ENCODE data around the gene CPAMD8. TPM values are rescaled to one million over a fixed set of nuclear protein-coding genes. Genes with fewer than 3 reads are reported as not detected.

The CPAMD8 gene
- total RNA-seq, 1 donor from 2014 or later, result 16.3 TPM

- H3F3A ChIP-seq (ENCODE audit: low read depth), result peaks cover 47% of the 10 kb centered on the region
- no peak for TF ChIP-seq CTCF (IDR thresholded peaks at IDR 0.05)
- TF ChIP-seq EZH2phosphoT487 (IDR thresholded peaks at IDR 0.05), result no peak
- no peak for TF ChIP-seq EZH2 (IDR thresholded peaks at IDR 0.05)
- no peak overlapping the region for H2AFZ ChIP-seq (replicated peaks)
- Mint-ChIP-seq H3K4me3 (no peak overlapping the region), H3K27me3 (ENCODE audit: insufficient read depth, low read depth) (peaks cover 12% of the 10 kb centered on the region), H3K9me3 (no peaks in the 10 kb centered on the region), H3K27ac (peak overlapping the region; percentile 24), H3K4me1 (peaks cover 39% of the 10 kb centered on the region), H3K36me3 (peaks cover 6% of the 10 kb centered on the region)
- H3K9me3 ChIP-seq (ENCODE audit: low read depth), result no peaks in the 10 kb centered on the region
- no peaks in the 10 kb centered on the region for H3K27me3 ChIP-seq
- DNase-seq (ENCODE audit: low spot score), result peak; percentile 30
- no peaks in the 10 kb centered on the region for H3K79me2 ChIP-seq (ENCODE audit: low read depth)
- peaks cover 38% of the 10 kb centered on the region for H3K4me1 ChIP-seq
- H3K4me3 ChIP-seq, result no peak overlapping the region
- peak overlapping the region; percentile 44 for H3K27ac ChIP-seq
- H3K36me3 ChIP-seq, result peaks cover 2% of the 10 kb centered on the region
- peak overlapping the region; percentile 58 for H3K4me2 ChIP-seq
- no peak overlapping the region for H3K9ac ChIP-seq
- H4K20me1 ChIP-seq (ENCODE audit: low read depth), result no peaks in the 10 kb centered on the region
Measured at GRCh38 chr19:17045907-17046502, 19.4 kb upstream of the CPAMD8 start.

GRCh38 chr19:17043744-17044143, 17.1 kb upstream of the CPAMD8 start:
- Mint-ChIP-seq H3K27ac (no peak overlapping the region), H3K4me3 (no peak overlapping the region), H3K4me1 (peaks cover 28% of the 10 kb centered on the region), H3K36me3 (peaks cover 2% of the 10 kb centered on the region), H3K27me3 (ENCODE audit: insufficient read depth, low read depth) (peaks cover 16% of the 10 kb centered on the region), H3K9me3 (no peaks in the 10 kb centered on the region)
- no peaks in the 10 kb centered on the region for H3K27me3 ChIP-seq
- DNase-seq (ENCODE audit: low spot score), result peak; percentile 79
- no peak overlapping the region for H3K4me3 ChIP-seq
- peak overlapping the region; percentile 54 for H3K27ac ChIP-seq
- H3F3A ChIP-seq (ENCODE audit: low read depth), result peaks cover 47% of the 10 kb centered on the region
- no peaks in the 10 kb centered on the region for H4K20me1 ChIP-seq (ENCODE audit: low read depth)
- H3K36me3 ChIP-seq, result no peaks in the 10 kb centered on the region
- H3K79me2 ChIP-seq (ENCODE audit: low read depth), result no peaks in the 10 kb centered on the region
- no peak for TF ChIP-seq CTCF (IDR thresholded peaks at IDR 0.05)
- no peak for TF ChIP-seq EZH2phosphoT487 (IDR thresholded peaks at IDR 0.05)
- TF ChIP-seq EZH2 (IDR thresholded peaks at IDR 0.05), result no peak
- H3K4me1 ChIP-seq, result peaks cover 37% of the 10 kb centered on the region
- no peak overlapping the region for H3K9ac ChIP-seq
- no peaks in the 10 kb centered on the region for H3K9me3 ChIP-seq (ENCODE audit: low read depth)
- H2AFZ ChIP-seq (replicated peaks), result no peak overlapping the region
- peak overlapping the region; percentile 65 for H3K4me2 ChIP-seq

GRCh38 chr19:17041976-17042375, 15.4 kb upstream of the CPAMD8 start:
- Mint-ChIP-seq H3K9me3 (no peaks in the 10 kb centered on the region), H3K27me3 (ENCODE audit: insufficient read depth, low read depth) (peaks cover 19% of the 10 kb centered on the region), H3K36me3 (no peaks in the 10 kb centered on the region), H3K4me1 (peaks cover 28% of the 10 kb centered on the region), H3K4me3 (no peak overlapping the region), H3K27ac (no peak overlapping the region)
- Histone ChIP-seq H3K79me2 (ENCODE audit: low read depth) (no peaks in the 10 kb centered on the region), H3K9ac (no peak overlapping the region), H3F3A (ENCODE audit: low read depth) (peaks cover 44% of the 10 kb centered on the region), H3K4me2 (peak overlapping the region; percentile 54), H4K20me1 (ENCODE audit: low read depth) (no peaks in the 10 kb centered on the region), H3K4me3 (no peak overlapping the region), H3K9me3 (ENCODE audit: low read depth) (no peaks in the 10 kb centered on the region), H3K36me3 (no peaks in the 10 kb centered on the region), H2AFZ (replicated peaks) (no peak overlapping the region), H3K27ac (peak overlapping the region; percentile 67), H3K4me1 (peaks cover 37% of the 10 kb centered on the region), H3K27me3 (no peaks in the 10 kb centered on the region)
- no peak for TF ChIP-seq CTCF (IDR thresholded peaks at IDR 0.05)
- TF ChIP-seq EZH2phosphoT487 (IDR thresholded peaks at IDR 0.05), result no peak
- no peak for TF ChIP-seq EZH2 (IDR thresholded peaks at IDR 0.05)
- no peak for DNase-seq (ENCODE audit: low spot score)
